Transverse colon (tissue), 3 donors: ENCODE data around the gene PNMA6F.
"Not testable (repeated sequence)": the region's sequence is repeated elsewhere in the genome, so short reads cannot be mapped to it uniquely, and the experiment has no call there.

Experiments
- POLR2A ChIP-seq: fragments of 450-650 bp; IDR thresholded peaks from one replicate; pipeline ENCODE4 v1.6.1; 2016; ENCODE audit warnings: antibody characterized with exemption, mild to moderate bottlenecking, moderate library complexity
- TF ChIP-seq, protein P1 (sequence below), 5 experiments: fragments of 200-600 bp in 3 of 5; fragments of 450-650 bp in 2 of 5; sonication (generic) in 3 of 5; IDR thresholded peaks; 1 replicate in 2 of 5; 2 replicates in 3 of 5; pipeline ENCODE4 v1.5.1; 2016 to 2017; ENCODE audit warnings: antibody characterized with exemption in 5 of 5, inconsistent platforms in 3 of 5, mild to moderate bottlenecking in 2 of 5, moderate library complexity in 1 of 5

- TF ChIP-seq, protein P1, sequence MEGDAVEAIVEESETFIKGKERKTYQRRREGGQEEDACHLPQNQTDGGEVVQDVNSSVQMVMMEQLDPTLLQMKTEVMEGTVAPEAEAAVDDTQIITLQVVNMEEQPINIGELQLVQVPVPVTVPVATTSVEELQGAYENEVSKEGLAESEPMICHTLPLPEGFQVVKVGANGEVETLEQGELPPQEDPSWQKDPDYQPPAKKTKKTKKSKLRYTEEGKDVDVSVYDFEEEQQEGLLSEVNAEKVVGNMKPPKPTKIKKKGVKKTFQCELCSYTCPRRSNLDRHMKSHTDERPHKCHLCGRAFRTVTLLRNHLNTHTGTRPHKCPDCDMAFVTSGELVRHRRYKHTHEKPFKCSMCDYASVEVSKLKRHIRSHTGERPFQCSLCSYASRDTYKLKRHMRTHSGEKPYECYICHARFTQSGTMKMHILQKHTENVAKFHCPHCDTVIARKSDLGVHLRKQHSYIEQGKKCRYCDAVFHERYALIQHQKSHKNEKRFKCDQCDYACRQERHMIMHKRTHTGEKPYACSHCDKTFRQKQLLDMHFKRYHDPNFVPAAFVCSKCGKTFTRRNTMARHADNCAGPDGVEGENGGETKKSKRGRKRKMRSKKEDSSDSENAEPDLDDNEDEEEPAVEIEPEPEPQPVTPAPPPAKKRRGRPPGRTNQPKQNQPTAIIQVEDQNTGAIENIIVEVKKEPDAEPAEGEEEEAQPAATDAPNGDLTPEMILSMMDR (IDR thresholded peaks at IDR 0.05), result not testable (repeated sequence)
- not testable (repeated sequence) for TF ChIP-seq POLR2A
Observed at GRCh38 chrX:153285678-153286077, 35.9 kb downstream of the PNMA6F start.
